Testis (tissue), 3 donors: ENCODE results near the gene LAMA5. TPM values are rescaled to one million over a fixed set of nuclear protein-coding genes. Genes with fewer than 3 reads are reported as not detected.

Source experiments
- DNase-seq: peaks from one replicate; pipeline ENCODE4 v3.0.0-alpha.2; 2019
- H3K27ac ChIP-seq, 2 donors: fragments of 200-600 bp; sonication (generic); one replicate each; pipeline ENCODE4 v1.5.1; 2019
- H3K27me3 ChIP-seq: fragments of 200-600 bp; sonication (generic); one replicate; pipeline ENCODE4 v1.5.1; 2019
- H3K36me3 ChIP-seq: fragments of 200-600 bp; sonication (generic); one replicate; pipeline ENCODE4 v1.5.1; 2017; ENCODE audit warnings: low read depth; ENCODE audit errors: missing control alignments
- H3K4me1 ChIP-seq: fragments of 200-600 bp; sonication (generic); one replicate; pipeline ENCODE4 v1.5.1; 2019
- H3K4me3 ChIP-seq, 2 donors: fragments of 200-600 bp; sonication (generic); one replicate each; pipeline ENCODE4 v1.5.1; 2017 to 2019
- H3K9me3 ChIP-seq: fragments of 200-600 bp; sonication (generic); one replicate; pipeline ENCODE4 v1.5.1; 2017
- CTCF ChIP-seq, 3 experiments: fragments of 450-650 bp in 2 of 3; fragments of 200-600 bp in 1 of 3; sonication (generic) in 1 of 3; IDR thresholded peaks; one replicate each; pipeline ENCODE4 v1.5.1; 2016 to 2019; ENCODE audit warnings: antibody characterized with exemption in 3 of 3, mild to moderate bottlenecking in 2 of 3, moderate library complexity in 1 of 3
- POLR2A ChIP-seq: fragments of 450-650 bp; IDR thresholded peaks from one replicate; pipeline ENCODE4 v1.6.1; 2017; ENCODE audit warnings: antibody characterized with exemption, mild to moderate bottlenecking, moderate library complexity
- WGBS, 2 donors: methylation state at CpG; one replicate each; pipeline ENCODE4 v1.1.5; 2018; 5-methylcytosine and 5-hydroxymethylcytosine counted together
- intact Hi-C: fragments of 100-400 bp; cut with DNase I; formaldehyde crosslinking; loops from one replicate; pipeline ENCODE4 v1.15.1; 2023; ENCODE audit warnings: low total_unique reads
- polyA plus RNA-seq: library from polyadenylated mRNA; stranded (reverse); fragments of 350-450 nt; fragmentation: Illumina TruSeq; extraction: RNeasy Lipid Tissue Mini Kit (QIAGEN cat#74804); gene quantifications from one replicate; pipeline ENCODE4 v1.2.3, GENCODE V29; 2014; ENCODE audit warnings: low read depth, low replicate concordance; ENCODE audit not compliant: insufficient read depth
- total RNA-seq, 2 donors: library from RNA; depleted of rRNA; stranded (reverse); fragments of >200 nt; gene quantifications; one replicate each; pipeline ENCODE4 v1.2.3, GENCODE V29; 2016

Gene LAMA5
- total and polyA plus RNA-seq, 3 donors from 2014 or later, result 33.2 to 144 (median 121) TPM

- no peaks in the 10 kb centered on the region for H3K27me3 ChIP-seq
- H3K4me3 ChIP-seq, result no peak overlapping the region
- no peaks in the 10 kb centered on the region for H3K9me3 ChIP-seq
- H3K27ac ChIP-seq, result peak overlapping the region in 1 of 2 donors; percentile 66
- 78 to 84% methylated on average over 5 to 14 of the region's 14 CpGs for WGBS, 2 donors
- H3K36me3 ChIP-seq, result no peaks in the 10 kb centered on the region
- H3K4me1 ChIP-seq, result peaks cover 52% of the 10 kb centered on the region
- intact Hi-C loops, result no loop called here
- DNase-seq, result no peak
- TF ChIP-seq POLR2A (no peak), CTCF (IDR thresholded peaks at IDR 0.05) (no peak)
Observed at GRCh38 chr20:62354031-62354808, 12.9 kb downstream of the LAMA5 start.

- TF ChIP-seq CTCF (IDR thresholded peaks at IDR 0.05), result no peak
- no peak for TF ChIP-seq POLR2A
- intact Hi-C loops, result no loop called here
- Histone ChIP-seq H3K27ac (no peak overlapping the region), H3K27me3 (no peaks in the 10 kb centered on the region), H3K4me1 (peaks cover 48% of the 10 kb centered on the region), H3K36me3 (no peaks in the 10 kb centered on the region), H3K4me3 (no peak overlapping the region), H3K9me3 (no peaks in the 10 kb centered on the region)
- DNase-seq, result no peak
- WGBS, 2 donors, result 92% methylated on average over 16 of the region's 16 CpGs; no CpG with 5 or more reads in 1 of the 2 donors
Observed at GRCh38 chr20:62353289-62354030, 13.7 kb downstream of the LAMA5 start.

GRCh38 chr20:62352402-62353288, 14.5 kb downstream of the LAMA5 start:
- H3K4me3 ChIP-seq, result no peak overlapping the region
- H3K36me3 ChIP-seq, result no peaks in the 10 kb centered on the region
- peaks cover 40% of the 10 kb centered on the region for H3K4me1 ChIP-seq
- no peak for TF ChIP-seq CTCF (IDR thresholded peaks at IDR 0.05)
- no peak for TF ChIP-seq POLR2A
- H3K27me3 ChIP-seq, result no peaks in the 10 kb centered on the region
- WGBS, 2 donors, result 79% methylated on average over 18 to 43 of the region's 43 CpGs
- intact Hi-C loops, result no loop called here
- no peaks in the 10 kb centered on the region for H3K9me3 ChIP-seq
- DNase-seq, result peak; percentile 85
- no peak overlapping the region for H3K27ac ChIP-seq

- H3K36me3 ChIP-seq, result no peaks in the 10 kb centered on the region
- H3K9me3 ChIP-seq, result no peaks in the 10 kb centered on the region
- H3K27me3 ChIP-seq, result no peaks in the 10 kb centered on the region
- H3K27ac ChIP-seq, result no peak overlapping the region
- H3K4me1 ChIP-seq, result peaks cover 31% of the 10 kb centered on the region
- no peak for DNase-seq
- intact Hi-C loops, result no loop called here
- no peak overlapping the region for H3K4me3 ChIP-seq
- TF ChIP-seq CTCF (IDR thresholded peaks at IDR 0.05), result no peak
- no peak for TF ChIP-seq POLR2A
- WGBS, 2 donors, result 92 to 95% methylated on average over 41 to 60 of the region's 60 CpGs
Observed at GRCh38 chr20:62351469-62352401, 15.4 kb downstream of the LAMA5 start.
